GM10266 (cell line): ENCODE results near the gene SPSB3.

ENCODE experiments used
- DNase-seq: peaks from one replicate; pipeline ENCODE4 v3.0.0; 2012; ENCODE audit errors: extremely low spot score
- CTCF ChIP-seq: IDR thresholded peaks from 2 replicates; pipeline ENCODE4 v1.5.1; 2012; ENCODE audit warnings: mild to moderate bottlenecking, low read depth; ENCODE audit not compliant: control insufficient read depth, insufficient read depth; ENCODE audit errors: missing control alignments

Gene SPSB3

GRCh38 chr16:1784977-1785845, 2.8 kb upstream of the SPSB3 start:
- no peak for DNase-seq
- no peak for TF ChIP-seq CTCF

DNA sequence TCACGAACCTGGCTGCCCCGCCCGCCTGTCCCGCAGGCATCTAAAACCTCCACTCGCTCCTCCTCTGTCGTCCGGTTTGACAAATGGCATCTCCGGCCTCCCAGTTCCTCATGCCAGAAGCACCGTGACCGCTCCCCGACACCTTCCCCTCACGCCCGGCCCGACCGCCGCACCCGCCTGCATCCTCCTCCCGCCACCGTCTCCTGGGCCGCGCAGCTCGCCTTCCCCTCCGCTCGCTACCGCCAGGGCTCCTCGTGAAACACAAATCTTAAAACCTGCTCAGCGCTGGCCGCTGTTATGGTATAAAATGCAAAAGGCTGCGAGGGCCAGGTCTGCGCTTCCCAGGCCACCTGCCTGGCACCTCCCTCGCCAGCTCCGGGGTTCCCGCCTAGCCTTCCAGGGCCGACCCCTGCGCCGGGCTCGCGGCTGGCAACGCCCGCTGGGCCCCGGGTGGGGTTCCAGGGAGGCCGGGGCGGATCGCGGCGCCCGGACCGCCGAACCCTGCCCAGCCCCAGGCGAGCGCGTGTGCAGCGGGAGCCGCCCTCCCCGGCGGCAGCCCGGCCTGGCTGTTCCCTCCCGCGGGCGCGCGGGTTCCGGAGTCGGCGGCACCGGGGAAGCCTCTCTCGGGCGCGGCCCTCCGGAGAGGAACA, 488 bp downstream of the SPSB3 start:
- no peak for DNase-seq
- TF ChIP-seq CTCF: no peak

DNA sequence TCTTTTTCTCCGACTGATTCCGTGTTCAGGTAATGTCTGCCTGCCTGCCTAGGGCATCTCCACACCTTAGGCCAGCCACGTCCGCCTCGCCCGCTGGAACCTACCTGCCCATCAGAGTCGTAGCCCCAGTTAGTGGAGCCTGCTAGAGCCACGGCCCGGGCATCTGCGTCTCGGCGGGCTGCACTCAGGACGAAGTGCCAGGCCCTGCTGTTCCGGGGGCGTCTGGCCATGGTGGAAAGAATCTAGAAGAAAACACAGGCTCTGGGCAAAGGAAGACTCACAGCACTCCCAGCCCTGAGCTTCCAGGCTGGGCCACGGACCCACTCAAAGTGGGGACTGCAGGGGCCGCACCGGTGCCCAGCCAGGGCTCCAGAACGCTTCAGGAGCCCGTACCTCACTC, 1.1 kb downstream of the SPSB3 start:
- DNase-seq: no peak
- no peak for TF ChIP-seq CTCF

DNA sequence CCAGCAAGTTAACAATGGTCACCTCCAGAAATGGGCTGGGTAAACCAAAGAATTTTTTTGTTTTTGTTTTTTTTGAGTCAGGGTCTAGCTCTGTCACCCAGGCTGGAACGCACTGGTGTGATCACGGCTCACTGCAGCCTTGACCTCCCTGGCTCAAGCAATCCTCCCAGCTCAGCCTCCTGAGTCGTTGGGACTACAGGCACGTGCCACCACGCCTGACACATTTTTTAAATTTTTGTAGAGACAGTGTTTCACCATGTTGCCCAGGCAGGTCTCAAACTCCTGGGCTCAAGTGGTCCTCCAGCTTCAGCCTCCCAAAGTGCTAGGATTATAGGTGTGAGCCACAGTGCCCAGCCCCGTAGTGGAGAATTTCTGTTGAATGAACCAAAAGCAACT, 1.7 kb downstream of the SPSB3 start:
- TF ChIP-seq CTCF: no peak
- no peak for DNase-seq

- DNase-seq: no peak
- no peak for TF ChIP-seq CTCF
These were observed 2.4 kb downstream of the SPSB3 start for GRCh38 chr16:1779741-1780676.

DNA sequence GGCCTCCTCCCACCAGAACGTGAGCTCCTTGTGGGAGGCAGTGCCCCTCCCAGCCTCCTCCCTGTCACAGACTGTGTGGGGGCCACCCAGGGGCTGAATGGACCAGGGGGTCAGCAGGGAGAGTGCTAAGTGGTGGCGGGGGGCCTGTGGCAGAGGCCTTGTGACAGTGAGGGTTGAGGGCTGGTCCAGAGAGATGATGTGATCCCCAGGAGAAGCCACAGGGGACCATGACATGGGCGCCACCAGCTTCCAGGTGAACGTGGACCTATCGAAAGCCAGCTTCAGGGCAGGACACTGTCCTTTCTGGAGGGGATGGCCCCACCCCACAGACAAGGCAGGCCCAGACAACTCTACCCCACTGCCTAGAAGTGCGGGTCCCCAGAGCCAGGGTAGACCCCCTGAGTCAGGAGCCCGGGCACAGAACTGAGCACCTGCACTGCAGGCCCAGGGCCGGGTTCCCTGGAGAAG, 3.1 kb downstream of the SPSB3 start:
- TF ChIP-seq CTCF: no peak
- DNase-seq: no peak
